Right kidney (tissue), 1 donor: ENCODE measurements around the gene TRIM8.

ENCODE experiments used
- DNase-seq: peaks from one replicate; pipeline ENCODE4 v3.0.0-alpha.2; 2016

TRIM8 gene

GRCh38 chr10:102632394-102633111, 11.7 kb upstream of the TRIM8 start:
- no peak for DNase-seq

DNA sequence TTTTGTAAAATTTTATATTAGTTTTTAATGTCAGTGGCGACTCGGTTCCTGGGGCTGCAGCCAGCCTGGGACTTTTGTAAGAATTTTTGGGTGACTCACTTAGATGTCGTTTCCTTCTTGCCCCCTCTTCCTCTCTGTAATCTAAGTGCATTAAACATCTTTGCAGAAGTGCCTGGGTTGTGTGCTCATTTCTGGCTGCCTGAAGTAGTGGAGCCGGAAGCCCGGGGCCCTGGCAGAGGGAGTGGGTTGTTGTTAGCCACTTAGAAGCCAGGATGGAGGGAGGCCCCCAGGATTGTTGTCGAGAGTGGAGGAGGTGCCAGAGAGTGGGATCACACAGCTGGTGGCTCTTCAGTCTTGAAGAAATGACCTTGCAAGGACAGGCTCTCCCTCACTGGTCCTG, 11.0 kb upstream of the TRIM8 start:
- DNase-seq, result no peak

DNA sequence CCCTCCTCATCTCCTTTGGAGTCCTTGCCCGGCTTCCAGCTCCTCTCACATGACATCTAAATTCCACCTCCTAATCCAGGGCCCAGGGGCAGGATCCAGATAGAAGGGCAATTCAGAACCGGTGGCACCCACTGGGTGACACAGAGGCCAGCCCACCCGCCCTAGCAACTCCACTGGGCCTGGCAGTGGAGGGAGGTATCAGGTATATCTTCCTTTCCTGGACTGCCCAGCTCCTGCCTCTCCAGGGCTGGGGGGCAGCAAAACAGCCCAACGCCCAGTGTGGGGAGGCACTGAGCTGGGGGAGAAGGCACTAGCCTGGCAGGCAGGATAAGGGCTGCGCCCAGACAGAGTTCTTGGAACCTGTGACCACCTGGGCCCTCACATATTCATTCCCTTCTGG, 10.4 kb upstream of the TRIM8 start:
- DNase-seq, result no peak

- DNase-seq, result no peak
Measured at GRCh38 chr10:102634686-102635085, 9.6 kb upstream of the TRIM8 start.

GRCh38 chr10:102635377-102635776, 8.9 kb upstream of the TRIM8 start:
- no peak for DNase-seq

DNA sequence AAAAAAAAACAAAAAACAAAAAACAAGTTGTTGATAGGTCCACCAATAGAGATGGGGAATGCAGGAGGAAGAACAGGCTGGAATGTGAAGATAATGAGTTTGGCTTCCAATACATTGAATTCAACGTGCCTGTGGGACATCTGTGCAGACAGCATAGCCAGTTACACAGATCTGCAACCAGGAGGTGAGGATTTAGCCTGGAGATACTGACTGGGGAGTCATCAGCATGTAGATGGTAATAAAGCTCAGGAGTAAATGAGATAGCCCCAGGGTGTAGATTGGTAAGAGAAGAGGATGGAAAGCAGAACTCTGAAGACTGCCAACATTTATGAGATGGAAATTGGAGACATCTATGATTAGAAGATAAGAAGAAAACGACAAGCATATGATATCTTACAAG, 4.7 kb upstream of the TRIM8 start:
- no peak for DNase-seq

DNA sequence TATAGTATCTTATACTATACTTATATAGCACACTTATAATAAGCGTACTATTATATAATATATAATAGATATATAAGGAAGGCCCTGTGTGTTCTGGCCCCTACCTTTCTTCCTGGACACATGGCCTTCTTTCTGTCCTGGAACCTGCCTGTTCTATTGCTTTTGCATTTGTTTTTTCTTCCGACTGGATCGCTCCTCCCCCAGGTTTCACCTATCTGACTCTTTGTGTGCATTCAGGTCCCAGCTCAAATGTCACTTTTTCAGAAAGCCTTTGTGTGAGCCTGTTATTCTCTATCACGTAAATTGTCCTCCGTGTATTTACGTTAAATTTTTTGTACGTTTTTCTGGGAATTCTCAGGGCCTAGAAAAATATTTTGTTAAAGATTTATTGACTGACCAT, 2.9 kb upstream of the TRIM8 start:
- no peak for DNase-seq

DNA sequence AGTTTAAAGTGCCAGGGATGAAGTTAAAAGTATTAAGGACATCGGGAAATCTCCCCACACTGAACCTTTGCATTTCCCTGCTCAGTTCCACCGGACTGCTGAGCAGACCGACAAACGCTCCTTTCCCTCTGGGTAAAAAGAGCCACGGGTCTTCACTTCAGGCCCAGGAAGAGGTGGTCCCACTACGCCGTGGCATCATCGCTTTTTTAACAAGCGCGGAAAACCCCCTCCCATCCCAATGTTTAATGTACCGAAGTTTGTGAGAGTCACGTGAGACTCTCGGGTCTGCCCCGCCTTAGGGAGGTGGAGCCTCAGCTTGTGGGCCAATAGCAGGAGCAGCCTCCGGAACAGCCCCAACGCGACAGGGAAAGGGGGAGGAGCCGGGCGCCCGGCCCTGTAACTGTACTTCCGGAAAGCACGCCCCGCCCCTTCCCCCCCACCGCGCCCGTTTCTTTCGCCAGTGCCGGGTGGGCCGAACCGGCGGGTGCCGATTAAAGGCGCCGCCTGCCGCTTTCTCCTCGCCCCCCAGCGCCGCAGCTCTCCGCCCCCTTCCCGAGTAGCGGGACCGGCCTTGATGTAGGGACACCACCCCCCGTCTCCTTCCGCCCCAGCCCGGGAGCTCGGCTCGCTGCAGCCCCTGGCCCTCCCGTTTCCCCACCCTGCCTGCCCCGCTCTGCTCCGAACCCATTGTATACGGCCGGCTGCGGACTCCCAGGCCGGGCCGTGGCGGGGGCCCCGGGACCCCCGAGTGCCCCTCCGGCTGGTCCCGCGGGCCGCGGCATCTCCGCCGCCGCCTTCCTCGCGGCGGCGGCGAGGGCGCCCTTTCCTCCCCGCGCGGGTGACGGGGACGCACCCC, 2.2 kb upstream of the TRIM8 start:
- peak; percentile 87 for DNase-seq

DNA sequence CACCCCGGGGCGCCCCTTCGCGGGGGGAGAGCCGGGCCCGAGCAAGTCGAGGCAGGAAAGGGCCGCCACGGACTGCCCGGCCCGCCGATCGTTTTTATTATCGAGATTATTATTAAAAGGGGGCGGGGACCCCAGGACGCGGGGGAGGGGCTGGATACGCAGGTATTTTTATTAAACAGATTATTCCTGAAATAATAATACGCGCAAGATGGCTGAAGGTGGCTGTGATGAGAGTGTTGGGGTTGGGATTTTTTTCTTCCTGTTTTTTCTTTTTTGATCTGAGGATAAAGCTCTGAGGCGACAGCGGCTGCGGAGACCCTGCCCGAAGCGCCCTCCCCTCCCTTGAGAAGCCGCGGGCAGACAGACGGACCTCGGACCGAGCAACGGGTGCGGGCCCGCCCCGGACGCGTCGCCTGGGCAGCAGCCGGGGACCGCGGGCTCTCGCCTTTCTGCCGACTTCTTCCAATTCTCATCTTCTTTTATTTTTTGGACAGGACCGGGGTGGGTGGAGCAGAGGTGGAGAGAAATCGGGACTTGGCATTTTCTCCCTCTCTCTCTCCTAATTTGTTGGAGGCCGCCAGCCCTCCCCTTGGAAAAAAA, 1.4 kb upstream of the TRIM8 start:
- peak; percentile 92 for DNase-seq

DNA sequence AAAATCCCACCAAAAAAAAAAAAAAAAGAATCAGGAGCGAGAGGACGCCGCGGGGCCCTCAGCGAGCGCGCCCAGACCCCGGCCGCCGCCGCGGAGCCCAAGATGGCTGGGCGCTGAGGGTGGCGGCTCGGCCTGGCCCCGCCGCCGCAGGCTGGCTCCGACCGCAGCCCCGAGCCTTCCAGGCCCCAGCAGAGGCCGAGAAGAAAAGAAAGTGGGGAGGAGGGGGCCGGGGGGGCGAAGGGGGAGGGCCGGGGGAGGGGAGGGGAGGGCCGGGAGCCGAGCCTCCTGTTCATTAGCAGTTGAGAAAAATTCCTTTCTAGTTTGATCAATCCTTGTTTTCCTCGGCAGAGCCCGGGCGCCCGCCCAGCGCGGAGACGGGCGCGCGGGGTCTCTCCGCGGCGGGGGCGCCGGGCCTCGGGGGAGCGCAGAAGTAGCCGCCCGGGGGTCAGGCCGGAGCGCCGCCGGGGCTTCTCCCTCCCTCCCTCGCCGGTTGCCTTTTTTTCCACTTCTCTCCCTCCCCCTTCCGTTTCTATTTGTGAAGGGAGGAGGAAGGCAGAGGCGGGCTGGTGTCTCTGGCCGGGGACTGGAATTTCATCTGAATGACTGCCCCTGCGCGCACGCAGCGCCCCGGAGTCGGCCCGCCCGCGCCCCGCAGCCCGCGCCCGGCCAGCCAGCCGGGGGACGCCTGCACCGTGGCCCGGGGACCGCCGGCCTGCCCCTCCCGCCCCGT, 778 bp upstream of the TRIM8 start:
- peak; percentile 83 for DNase-seq

- DNase-seq, result peak; percentile 88
Measured at GRCh38 chr10:102644646-102645387, 538 bp downstream of the TRIM8 start.

DNA sequence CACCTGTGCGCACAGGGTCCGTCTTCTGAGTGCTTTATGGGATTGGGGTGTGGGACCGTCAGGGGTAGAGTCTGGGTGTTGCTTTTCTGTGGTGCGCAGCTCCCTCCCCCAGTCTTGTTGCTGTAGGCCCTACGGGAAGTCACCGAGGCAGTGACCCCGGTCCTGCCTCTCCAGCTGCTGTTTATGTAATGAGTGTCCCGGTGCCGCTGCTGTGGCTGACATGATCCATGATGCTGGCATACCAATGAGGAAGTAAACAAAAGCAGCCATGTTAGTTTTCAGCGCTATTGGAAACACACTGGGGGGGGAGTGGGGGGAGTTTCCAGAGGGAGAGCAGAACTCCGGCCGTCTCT, 1.1 kb downstream of the TRIM8 start:
- DNase-seq, result no peak

- peak; percentile 79 for DNase-seq
Measured at GRCh38 chr10:102645741-102646609, 1.7 kb downstream of the TRIM8 start.

GRCh38 chr10:102646610-102647442, 2.5 kb downstream of the TRIM8 start:
- DNase-seq, result no peak

GRCh38 chr10:102647443-102648268, 3.4 kb downstream of the TRIM8 start:
- DNase-seq, result no peak

DNA sequence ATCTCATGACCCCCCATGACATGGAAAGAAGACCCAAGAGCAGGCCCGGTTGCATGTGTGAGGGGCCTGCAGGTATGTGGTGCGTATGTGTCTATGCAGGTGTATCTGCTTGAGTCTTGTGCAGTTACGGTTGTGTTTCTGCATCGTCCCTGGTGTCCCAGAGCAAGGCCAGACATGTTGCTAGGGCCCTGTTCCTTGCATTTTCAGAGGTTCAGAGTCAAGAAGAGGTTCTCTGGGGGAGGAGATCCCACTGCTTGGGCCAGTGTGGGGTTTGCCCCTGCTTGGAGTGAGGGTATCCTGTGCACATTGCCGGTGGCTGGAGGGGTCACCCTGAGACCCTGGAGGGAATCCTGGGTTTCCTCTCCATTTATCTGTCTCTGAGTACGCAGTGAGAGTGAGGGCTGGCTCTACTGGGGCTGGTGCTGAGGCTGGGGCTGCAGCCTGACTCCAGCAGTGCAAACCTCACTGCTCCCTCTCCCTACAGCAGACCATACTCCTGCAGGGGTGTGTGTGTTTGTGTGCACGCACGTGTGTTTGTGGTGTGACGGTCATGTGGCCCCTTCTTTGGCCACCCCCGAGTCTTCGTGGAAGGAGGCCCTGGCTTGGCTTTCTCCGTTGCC, 4.1 kb downstream of the TRIM8 start:
- no peak for DNase-seq

- DNase-seq, result no peak
Measured at GRCh38 chr10:102648889-102649796, 4.9 kb downstream of the TRIM8 start.
